Endothelial cell of umbilical vein (primary cell): Measurements from ENCODE around the gene GATA6.

ENCODE experiments used
- CTCF ChIP-seq, 2 donors: IDR thresholded peaks; 1 replicate in 1 of 2; 2 replicates in 1 of 2; pipeline ENCODE4 v1.5.1; 2011; ENCODE audit warnings: low read length in 2 of 2, mild to moderate bottlenecking in 2 of 2, moderate library complexity in 2 of 2, control low read depth in 1 of 2, inconsistent platforms in 1 of 2, low read depth in 1 of 2; ENCODE audit not compliant: insufficient read depth in 1 of 2; ENCODE audit errors: extremely low read depth in 1 of 2
- EZH2 ChIP-seq: IDR thresholded peaks from 2 replicates; pipeline ENCODE4 v1.6.1; 2012; ENCODE audit warnings: borderline replicate concordance, low read depth, mild to moderate bottlenecking, moderate library complexity, low read length, inconsistent platforms; ENCODE audit not compliant: severe bottlenecking
- MAX ChIP-seq: IDR thresholded peaks from 2 replicates; pipeline ENCODE4 v1.6.1; 2011; ENCODE audit not compliant: insufficient read depth, insufficient read length
- POLR2A ChIP-seq: IDR thresholded peaks from 2 replicates; pipeline ENCODE4 v1.6.1; 2012; ENCODE audit warnings: low read depth, mild to moderate bottlenecking, control low read depth, low read length

- TF ChIP-seq CTCF (IDR thresholded peaks at IDR 0.05; ENCODE audit: extremely low read depth in 1 of 2, insufficient read depth in 1 of 2, low read depth in 1 of 2, low read length in 2 of 2) (no peak), POLR2A (no peak), MAX (no peak), EZH2 (no peak)
Measured at GRCh38 chr18:22161090-22161489, 8.3 kb upstream of the GATA6 start.
